Brain microvascular endothelial cell (primary cell): ENCODE measurements around the gene APOBEC3C.
"Not testable (repeated sequence)": the region's sequence is repeated elsewhere in the genome, so short reads cannot be mapped to it uniquely, and the experiment has no call there.

Source experiments
- DNase-seq: peaks from one replicate; pipeline ENCODE4 v3.0.0-alpha.2; 2020
- H3K27ac ChIP-seq: fragments of 250-450 bp; sonication (Bioruptor Pico); 2 replicates; pipeline ENCODE4 v1.5.1; 2020; ENCODE audit warnings: mild to moderate bottlenecking, moderate library complexity
- H3K27me3 ChIP-seq: fragments of 250-450 bp; sonication (Bioruptor Pico); replicated peaks from 2 replicates; pipeline ENCODE4 v1.5.1; 2020; ENCODE audit warnings: mild to moderate bottlenecking
- H3K36me3 ChIP-seq: fragments of 250-450 bp; sonication (Bioruptor Pico); replicated peaks from 2 replicates; pipeline ENCODE4 v1.5.1; 2020; ENCODE audit warnings: mild to moderate bottlenecking
- H3K4me3 ChIP-seq: 2 replicates; pipeline ENCODE4 v1.5.1; 2011; ENCODE audit warnings: low read depth, mild to moderate bottlenecking, control low read depth, low read length, moderate library complexity
- CTCF ChIP-seq: IDR thresholded peaks from 2 replicates; pipeline ENCODE4 v1.5.1; 2011; ENCODE audit warnings: low read depth, mild to moderate bottlenecking, moderate library complexity, low read length, control low read depth, inconsistent platforms; ENCODE audit errors: missing control alignments
- in situ Hi-C: cut with HindIII; loops from 2 replicates; pipeline ENCODE4 v1.10.0; 2017; ENCODE audit warnings: low sequenced_read_pairs, low pct_ligation_motif_present

The APOBEC3C gene

GRCh38 chr22:38989466-38989865 lies 24.6 kb upstream of the APOBEC3C start:
- no peak overlapping the region for H3K27ac ChIP-seq
- H3K36me3 ChIP-seq = no peaks in the 10 kb centered on the region
- in situ Hi-C loops = no loop called here
- no peaks in the 10 kb centered on the region for H3K27me3 ChIP-seq
- H3K4me3 ChIP-seq = no peak overlapping the region
- TF ChIP-seq CTCF = no peak
- no peak for DNase-seq

- H3K27ac ChIP-seq, DNase-seq, in situ Hi-C loops, H3K4me3 ChIP-seq, H3K36me3 ChIP-seq, H3K27me3 ChIP-seq: not testable (repeated sequence)
These were observed 21.1 kb upstream of the APOBEC3C start for GRCh38 chr22:38992871-38993371.

- H3K27me3 ChIP-seq = peaks cover 3% of the 10 kb centered on the region
These were observed 18.0 kb upstream of the APOBEC3C start for GRCh38 chr22:38996105-38996504.

GRCh38 chr22:38997518-38997917 lies 16.5 kb upstream of the APOBEC3C start:
- Histone ChIP-seq H3K27ac (no peak overlapping the region), H3K27me3 (peaks cover 3% of the 10 kb centered on the region), H3K36me3 (no peaks in the 10 kb centered on the region), H3K4me3 (no peak overlapping the region)
- in situ Hi-C loops = no loop called here
- no peak for DNase-seq
- no peak for TF ChIP-seq CTCF

More at GRCh38 chr22:38996105-38996504, 18.0 kb upstream of the APOBEC3C start:
- TF ChIP-seq CTCF = no peak
- H3K27ac ChIP-seq = no peak overlapping the region
- H3K36me3 ChIP-seq = no peaks in the 10 kb centered on the region
- no peak for DNase-seq
- in situ Hi-C loops = no loop called here
- no peak overlapping the region for H3K4me3 ChIP-seq

- in situ Hi-C loops = no loop called here
These were observed 10.9 kb upstream of the APOBEC3C start for GRCh38 chr22:39003165-39003638.

DNA sequence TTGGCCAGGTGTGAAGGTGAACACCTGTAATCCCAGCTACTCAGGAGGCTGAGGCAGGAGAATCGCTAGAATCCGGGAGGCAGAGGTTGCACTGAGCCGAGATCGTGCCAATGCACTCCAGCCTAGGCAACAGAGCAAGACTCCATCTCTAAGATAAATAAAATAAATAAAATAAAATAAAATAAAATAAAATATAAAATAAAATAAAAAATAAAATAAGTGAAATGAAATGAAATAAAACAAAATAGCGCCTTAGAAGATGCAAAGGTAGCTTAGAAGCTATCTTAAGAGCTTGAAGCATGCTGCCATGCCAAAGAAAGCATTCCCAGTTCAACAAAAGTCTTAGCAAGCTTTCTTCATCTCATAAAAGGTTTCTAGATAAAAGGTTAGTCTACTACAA lies 6.9 kb upstream of the APOBEC3C start:
- in situ Hi-C loops = no loop called here
- no peak for DNase-seq
- Histone ChIP-seq H3K27ac (no peak overlapping the region), H3K27me3 (no peaks in the 10 kb centered on the region), H3K4me3 (no peak overlapping the region), H3K36me3 (no peaks in the 10 kb centered on the region)
- no peak for TF ChIP-seq CTCF

More at GRCh38 chr22:39003165-39003638, 10.9 kb upstream of the APOBEC3C start:
- H3K4me3 ChIP-seq = no peak overlapping the region
- H3K27ac ChIP-seq = no peak overlapping the region
- H3K36me3 ChIP-seq = no peaks in the 10 kb centered on the region
- peak; percentile 73 for DNase-seq
- H3K27me3 ChIP-seq = no peaks in the 10 kb centered on the region
- TF ChIP-seq CTCF = peak; percentile 88

- in situ Hi-C loops, H3K27me3 ChIP-seq, H3K4me3 ChIP-seq, DNase-seq, H3K27ac ChIP-seq, H3K36me3 ChIP-seq: not testable (repeated sequence)
These were observed 5.7 kb upstream of the APOBEC3C start for GRCh38 chr22:39008271-39008850.
